GM18909 (cell line): Measurements from ENCODE around the gene LRFN4.

ENCODE experiments used
- ATAC-seq: cut with Tn5 transposase; IDR thresholded peaks from one replicate; pipeline ENCODE4 v1.9.1; 2021; ENCODE audit warnings: mild to moderate bottlenecking; ENCODE audit not compliant: unreplicated experiment, poor library complexity

LRFN4 gene

GRCh38 chr11:66844496-66845142 lies 12.2 kb upstream of the LRFN4 start:
- ATAC-seq = no peak

DNA sequence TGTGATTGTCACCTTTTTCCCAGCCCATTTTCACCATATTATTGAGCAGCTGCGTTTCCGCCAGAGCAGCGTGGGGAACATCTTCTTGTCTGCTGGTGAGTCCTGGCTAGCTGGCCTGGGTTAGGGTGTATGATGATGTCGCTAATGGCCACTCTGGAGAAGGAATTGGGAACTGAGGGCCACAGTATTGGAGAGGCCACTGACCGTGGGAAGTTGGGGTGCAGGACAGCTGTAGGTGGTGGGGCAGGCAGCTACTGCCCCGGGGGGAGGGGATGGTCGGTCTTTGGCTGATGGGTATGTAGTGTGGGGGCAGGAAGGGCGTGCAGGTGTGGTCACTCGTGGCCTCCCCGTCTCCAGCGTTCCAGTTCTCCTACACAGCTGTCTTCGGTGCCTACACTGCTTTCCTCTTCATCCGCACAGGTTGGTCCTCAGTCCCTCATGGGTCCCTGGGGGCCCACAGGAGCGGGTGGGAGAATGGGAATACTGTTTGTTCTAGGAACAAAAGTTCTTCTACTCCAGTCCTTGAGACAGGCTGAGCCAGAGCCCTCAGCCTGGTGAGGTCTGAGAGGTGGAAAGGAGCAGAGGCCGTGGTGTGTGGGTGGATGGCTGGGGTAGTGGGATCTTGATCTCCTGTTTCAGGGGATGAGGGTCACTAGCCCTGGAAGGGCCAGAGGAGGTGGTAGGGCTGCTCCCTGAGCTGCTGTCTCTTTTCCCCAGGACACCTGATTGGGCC lies 11.6 kb upstream of the LRFN4 start:
- ATAC-seq = no peak

GRCh38 chr11:66845876-66846212 lies 11.0 kb upstream of the LRFN4 start:
- ATAC-seq = no peak

GRCh38 chr11:66846671-66847091 lies 10.2 kb upstream of the LRFN4 start:
- ATAC-seq = no peak

GRCh38 chr11:66847461-66848232 lies 9.2 kb upstream of the LRFN4 start:
- no peak for ATAC-seq

- no peak for ATAC-seq
Observed at GRCh38 chr11:66848671-66849500, 8.0 kb upstream of the LRFN4 start.

- no peak for ATAC-seq
Observed at GRCh38 chr11:66849501-66850234, 7.2 kb upstream of the LRFN4 start.

DNA sequence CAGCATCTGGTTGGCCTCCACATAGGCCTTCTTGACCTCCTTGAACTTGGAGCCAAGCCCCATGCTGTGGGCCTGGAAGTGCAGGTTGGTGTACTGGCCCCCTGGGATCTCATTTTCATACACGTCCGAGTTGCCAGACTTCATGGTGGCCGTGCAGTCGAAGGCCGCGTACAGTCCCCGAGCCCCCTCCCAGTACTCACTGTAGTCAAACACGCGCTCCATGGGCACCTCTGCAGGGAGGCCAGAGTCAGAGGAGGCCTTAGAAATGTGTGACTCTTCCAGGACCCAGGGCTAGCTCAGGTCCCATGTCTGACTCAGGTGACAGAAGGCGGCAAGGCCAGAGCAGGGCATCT lies 6.7 kb upstream of the LRFN4 start:
- ATAC-seq = no peak

DNA sequence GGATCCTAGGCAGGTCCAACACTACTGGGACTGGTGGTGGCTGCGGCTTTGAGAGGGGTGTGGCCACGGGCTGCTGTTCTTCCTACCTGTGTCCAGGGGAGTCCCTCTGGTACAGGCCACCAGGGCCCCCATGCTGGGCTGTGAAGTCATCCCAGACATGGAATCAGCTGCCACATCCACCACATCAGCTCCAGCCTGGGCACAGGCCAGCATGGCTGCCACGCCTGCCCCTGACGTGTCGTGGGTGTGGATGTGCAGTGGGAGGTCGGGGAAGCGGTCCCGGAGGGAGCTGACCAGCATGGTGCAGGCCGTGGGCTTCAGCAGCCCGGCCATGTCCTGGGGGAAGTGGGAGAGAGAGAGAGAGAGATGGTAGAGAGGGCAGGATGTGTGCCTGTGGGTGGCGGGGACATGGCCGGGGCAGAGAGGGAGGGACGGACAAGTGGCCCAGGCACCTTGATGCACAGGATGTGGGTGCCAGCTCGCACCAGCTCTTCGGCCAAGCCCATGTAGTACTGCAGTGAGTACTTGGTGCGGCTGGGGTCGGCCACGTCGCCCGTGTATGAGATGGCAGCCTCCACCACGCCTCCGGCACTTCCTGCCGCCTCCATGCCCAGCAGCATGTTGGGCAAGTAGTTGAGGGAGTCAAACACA lies 6.2 kb upstream of the LRFN4 start:
- ATAC-seq = no peak

DNA sequence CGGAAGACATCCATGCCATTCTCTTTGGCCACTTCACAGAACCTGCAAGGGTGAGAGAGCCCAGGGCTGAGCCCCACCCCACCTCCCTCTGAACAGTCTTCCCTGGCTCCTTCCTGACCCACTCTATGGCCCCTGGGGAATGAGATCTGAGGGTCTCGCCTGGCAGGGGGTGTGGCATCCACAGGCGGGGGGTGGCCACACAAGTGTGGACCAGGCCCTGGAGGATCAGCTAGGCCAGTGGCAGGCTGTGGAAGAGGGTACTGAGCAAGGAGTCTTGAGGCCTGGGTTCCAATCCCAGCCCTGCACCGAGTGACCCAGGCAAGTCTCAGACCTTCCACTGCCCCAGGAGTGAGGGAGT lies 5.6 kb upstream of the LRFN4 start:
- ATAC-seq = no peak

DNA sequence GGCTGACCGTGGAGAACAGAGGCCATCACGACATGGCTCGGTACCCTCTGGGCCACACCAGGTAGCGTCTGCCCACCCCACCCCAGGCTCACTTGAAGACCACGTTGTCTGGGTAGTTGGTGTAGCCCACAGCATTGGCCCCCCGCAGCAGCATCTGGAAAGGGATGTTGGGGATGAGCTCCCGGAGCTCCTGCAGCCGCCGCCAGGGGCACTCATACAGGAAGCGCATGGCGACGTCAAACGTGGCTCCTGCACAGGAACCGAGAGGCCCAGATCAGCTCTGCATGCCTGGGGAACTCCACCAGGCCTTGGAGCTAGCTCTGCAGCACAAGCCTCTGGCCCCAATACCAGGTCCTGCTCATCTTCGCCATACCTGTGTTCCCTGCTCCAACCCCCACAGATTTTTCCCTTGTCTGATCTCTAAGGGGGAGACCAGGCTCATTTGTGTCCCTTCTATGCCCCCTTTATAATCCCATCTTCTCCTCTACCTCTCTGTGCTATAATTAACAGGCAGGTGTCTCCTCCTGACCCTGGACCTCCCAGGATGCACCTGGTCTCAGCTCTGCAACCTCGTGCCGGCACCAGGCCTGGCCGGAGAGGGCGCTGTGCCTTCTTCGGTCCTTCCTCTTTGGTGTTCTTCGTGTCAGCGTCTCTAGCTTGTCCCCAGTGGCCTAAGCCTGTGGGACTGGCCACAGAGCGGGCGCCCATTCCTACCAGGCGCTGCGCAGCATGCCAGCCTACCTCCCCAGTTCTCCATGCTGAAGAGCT lies 5.0 kb upstream of the LRFN4 start:
- ATAC-seq = no peak

GRCh38 chr11:66852466-66853241 lies 4.2 kb upstream of the LRFN4 start:
- ATAC-seq = no peak

DNA sequence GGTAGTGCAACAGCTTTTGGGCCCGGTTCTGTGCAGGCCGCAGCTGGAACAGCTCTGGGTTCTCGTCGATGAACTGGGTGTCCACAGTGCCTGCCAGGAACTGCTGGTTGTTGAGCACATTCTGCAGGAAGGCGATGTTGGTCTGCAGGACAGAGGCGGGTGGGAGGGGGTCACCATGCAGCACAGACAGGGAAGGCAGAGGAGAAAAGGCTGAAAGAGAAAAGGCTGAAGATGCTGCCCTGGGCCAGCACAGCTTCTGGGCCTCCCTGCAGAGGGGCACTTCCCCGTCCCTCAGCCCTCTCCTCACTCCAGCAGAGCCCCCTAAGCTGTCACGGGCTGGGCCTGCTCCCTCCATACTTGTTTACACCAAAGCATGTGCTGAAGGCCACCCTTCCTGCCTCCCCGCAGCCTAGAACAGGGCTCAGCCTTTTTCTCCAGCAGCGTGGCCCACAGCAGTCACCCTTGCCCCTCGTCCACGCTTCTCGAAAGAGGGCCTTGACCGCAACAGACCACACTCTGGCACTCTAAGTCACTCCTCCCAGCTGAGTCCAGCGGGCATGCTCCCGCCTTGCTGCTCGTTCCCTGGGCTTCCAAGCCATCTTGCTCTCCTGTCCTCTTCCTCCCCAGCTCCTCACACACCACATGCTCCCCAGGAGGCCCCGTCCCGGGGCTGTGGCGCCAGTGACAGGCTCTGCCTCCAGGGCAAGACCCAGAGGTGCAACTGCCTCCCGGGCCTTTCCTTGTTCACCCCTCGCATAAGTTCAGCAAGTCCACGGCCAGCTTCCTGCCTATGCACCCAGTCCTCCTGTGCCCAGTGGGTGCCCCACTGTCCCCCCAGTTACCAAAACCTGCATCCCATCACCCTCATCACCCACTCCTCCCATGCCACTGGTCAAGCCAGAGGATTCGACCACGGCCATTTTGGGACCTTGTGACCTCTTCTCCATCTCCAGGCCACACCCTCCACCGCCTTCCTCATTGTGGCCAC lies 3.3 kb upstream of the LRFN4 start:
- no peak for ATAC-seq

- no peak for ATAC-seq
Observed at GRCh38 chr11:66854231-66854661, 2.6 kb upstream of the LRFN4 start.

- no peak for ATAC-seq
Observed at GRCh38 chr11:66854729-66855211, 2.1 kb upstream of the LRFN4 start.

DNA sequence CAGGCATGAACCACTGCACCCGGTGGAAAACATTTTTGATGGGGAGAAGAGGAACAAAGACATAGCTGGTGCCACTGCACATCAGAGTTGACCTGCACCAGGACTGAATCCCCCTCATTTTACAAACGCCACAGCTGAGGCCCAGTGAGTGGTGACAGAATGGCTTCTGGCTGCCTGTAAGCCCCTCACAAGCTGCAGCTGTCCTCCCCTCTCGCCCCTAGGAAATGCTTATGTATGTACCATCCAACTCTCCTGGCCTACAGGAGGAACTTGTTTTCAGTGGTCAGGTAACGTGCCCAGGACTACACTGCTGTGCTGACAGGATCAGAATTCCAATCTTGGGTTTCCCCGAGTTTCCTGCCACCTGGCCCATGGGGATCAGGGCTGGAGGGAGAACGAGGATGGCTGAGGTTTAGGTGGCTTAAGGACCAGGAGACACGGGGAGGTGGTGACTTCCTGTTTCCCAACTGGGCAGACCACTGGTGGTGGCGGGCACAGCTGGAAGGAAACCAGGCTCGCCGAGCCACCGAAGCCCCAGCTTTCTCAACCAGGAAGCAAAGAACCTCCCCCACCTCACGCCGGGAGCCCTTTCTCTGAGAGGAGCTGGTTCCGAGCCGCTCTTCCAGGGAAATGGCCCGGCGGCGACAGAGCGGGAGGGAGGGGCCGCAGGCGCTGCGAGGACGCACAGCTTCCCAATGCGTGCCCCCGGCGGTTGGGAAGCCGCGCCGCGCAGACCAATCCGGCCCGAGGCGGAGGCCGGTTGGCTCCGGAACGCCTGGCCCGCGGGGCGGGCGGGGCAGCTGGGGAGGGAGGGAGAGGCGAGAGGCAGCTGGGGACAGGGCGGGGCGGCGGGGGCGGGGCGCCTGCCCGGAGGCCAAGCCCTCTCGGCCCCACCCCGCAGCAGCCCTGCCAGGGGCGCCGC lies 1.0 kb upstream of the LRFN4 start:
- peak; percentile 72 for ATAC-seq
